HG03095 (cell line): Measurements from ENCODE around the gene RASA2.
"Not testable (repeated sequence)": the region's sequence is repeated elsewhere in the genome, so short reads cannot be mapped to it uniquely, and the experiment has no call there.

Experiments used
- ATAC-seq: cut with Tn5 transposase; IDR thresholded peaks from one replicate; pipeline ENCODE4 v1.9.1; 2021; ENCODE audit warnings: moderate library complexity; ENCODE audit not compliant: unreplicated experiment

Gene RASA2

DNA sequence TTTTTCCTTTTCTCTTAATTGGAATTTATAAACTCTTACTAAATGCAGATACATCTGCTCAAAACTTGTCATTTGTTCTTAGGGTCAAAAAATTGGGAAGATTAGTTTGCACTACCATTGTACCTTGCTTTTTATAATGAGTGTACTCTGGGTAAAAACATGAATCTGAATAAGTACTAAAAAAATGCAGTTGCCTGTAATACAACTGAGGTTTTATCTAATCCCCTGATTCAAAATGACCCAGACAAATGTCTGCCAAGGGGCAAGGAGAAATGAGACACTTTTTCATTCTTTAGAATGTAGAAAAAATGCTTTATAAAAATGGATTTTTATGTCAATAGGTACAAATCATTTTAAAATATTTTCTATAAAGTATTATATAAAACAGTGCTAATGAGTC, 42.4 kb downstream of the RASA2 start:
- no peak for ATAC-seq

DNA sequence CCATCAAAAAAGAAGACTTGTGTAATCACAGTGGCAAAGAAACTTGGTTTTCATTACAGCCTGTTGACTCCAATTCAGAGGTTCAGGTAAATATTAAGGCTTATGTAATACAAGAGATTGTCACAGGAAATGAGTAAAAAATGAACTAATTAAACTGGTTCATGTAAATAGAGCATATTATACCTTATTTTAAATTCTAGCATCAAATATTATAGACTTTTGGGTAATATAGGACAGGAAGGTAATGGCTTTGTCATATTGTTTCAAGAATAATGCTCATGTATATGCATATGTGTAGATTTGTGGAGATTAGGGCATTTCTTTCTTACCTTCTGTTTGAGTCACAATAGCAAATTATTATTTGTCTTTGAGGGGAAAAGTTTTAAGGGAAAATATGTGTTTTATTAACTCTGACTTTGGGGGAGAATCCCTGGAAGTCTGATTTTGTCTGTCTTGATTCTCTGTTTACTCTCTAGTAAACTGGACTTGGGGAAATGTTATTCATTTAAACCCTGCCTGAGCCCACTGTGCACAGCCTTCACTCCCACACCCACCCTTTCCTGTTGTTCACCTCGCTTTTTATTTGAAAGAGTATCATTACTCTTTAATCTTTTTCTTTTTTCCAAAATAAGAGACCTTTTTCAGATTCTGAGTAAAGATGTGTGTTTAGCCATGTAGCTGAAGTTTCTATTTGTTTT, 43.0 kb downstream of the RASA2 start:
- ATAC-seq: no peak

DNA sequence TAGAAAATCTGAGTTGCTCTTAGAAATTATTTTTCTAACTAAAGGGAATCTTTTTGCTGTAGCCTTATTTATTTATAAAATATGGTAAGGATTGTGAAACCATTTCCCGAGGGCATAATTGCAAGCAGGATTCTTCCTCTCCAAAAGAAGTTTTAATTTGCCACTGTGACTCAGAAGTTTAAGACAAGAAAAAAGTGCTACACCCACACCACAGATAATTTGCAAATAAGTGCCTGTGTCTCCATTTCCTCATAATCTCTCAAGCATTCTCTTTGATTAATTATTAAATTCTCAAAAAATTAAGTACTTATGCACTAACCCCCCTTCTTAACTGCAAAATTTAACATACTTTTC, 43.6 kb downstream of the RASA2 start:
- ATAC-seq: no peak

- no peak for ATAC-seq
These were observed 45.8 kb downstream of the RASA2 start for GRCh38 chr3:141532609-141533008.

- not testable (repeated sequence) for ATAC-seq
These were observed 49.2 kb downstream of the RASA2 start for GRCh38 chr3:141536017-141536416.

DNA sequence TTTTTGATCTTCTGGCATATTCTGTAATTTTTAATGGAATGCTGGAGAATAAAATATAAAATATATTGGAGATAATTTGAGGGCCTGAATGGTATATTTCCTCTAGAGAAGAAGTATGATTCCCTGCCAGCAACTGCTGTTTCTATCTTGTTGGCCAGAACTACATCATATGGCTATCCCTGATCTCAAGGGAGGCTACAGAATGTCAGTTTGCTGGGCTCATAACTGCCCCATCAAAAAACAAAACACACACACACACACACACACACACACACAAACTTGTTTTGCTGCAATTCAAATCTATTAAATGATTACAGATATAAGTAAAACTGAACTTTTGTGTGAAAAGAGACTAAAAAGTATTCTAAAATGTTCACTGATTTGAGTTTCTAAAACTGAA, 51.0 kb downstream of the RASA2 start:
- no peak for ATAC-seq

GRCh38 chr3:141538568-141539240, 51.9 kb downstream of the RASA2 start:
- no peak for ATAC-seq

GRCh38 chr3:141539431-141540187, 52.8 kb downstream of the RASA2 start:
- ATAC-seq: no peak

GRCh38 chr3:141540531-141540930, 53.7 kb downstream of the RASA2 start:
- ATAC-seq: no peak

- no peak for ATAC-seq
These were observed 55.6 kb downstream of the RASA2 start for GRCh38 chr3:141542202-141542969.

GRCh38 chr3:141542989-141543388, 56.2 kb downstream of the RASA2 start:
- no peak for ATAC-seq

- no peak for ATAC-seq
These were observed 57.9 kb downstream of the RASA2 start for GRCh38 chr3:141544697-141545096.

DNA sequence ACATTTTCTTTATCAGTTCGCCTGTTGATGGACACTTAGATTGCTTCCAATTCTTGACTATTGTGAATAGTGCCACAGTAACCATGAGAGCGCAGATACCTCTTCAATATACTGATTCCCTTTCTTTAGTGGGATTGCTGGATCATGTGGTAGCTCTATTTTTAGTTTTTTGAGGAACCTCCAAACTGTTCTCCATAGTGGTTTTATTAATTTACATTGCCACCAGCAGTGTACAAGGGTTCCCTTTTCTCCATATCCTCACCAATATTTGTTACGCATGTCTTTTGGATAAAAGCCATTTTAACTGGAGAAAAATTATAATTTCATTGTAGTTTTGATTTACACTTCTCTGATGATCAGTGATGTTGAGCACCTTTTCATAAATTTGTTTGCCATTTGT, 59.3 kb downstream of the RASA2 start:
- no peak for ATAC-seq

- ATAC-seq: no peak
These were observed 59.8 kb downstream of the RASA2 start for GRCh38 chr3:141546586-141546985.

- no peak for ATAC-seq
These were observed 61.0 kb downstream of the RASA2 start for GRCh38 chr3:141547791-141548190.

GRCh38 chr3:141550926-141551665, 64.3 kb downstream of the RASA2 start:
- no peak for ATAC-seq

- ATAC-seq: no peak
These were observed 65.7 kb downstream of the RASA2 start for GRCh38 chr3:141552440-141552991.

DNA sequence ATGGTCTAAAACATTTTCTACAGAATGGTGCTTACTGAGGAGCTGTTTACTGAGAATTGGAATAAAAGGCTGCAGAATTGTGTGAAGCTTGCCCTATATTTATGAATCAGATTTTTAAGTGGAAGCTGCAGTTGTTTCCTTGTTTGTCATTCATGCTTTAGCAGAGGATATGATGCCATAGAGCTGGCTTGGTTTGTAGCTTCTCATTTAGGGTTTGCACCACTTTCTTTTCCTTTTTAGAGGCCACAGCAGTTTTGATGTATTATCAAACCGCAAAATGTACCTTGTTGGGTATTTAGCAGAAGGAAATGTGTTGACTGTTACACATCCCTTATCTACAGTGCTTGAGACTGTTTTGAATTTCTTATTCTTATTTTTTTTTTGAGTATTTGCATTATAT, 66.2 kb downstream of the RASA2 start:
- ATAC-seq: no peak

DNA sequence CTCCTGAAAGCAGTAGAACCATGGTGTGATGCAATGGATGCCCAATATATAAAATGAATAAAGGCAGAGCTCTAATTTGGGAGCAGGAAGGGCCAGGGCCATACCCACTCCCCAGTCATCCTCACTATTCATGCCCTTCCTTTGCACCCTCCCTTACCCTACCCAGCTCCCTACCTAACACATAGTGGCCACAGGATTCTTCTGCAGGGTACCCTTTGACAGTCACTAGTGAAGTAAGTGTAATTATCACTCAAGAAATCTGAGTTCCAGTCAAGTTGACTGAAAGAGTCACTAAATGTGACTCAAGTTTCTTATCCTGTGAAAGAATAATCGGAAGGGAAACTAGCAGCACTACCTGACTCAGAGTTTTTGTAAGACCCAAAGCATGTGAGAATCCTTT, 69.2 kb downstream of the RASA2 start:
- ATAC-seq: no peak

DNA sequence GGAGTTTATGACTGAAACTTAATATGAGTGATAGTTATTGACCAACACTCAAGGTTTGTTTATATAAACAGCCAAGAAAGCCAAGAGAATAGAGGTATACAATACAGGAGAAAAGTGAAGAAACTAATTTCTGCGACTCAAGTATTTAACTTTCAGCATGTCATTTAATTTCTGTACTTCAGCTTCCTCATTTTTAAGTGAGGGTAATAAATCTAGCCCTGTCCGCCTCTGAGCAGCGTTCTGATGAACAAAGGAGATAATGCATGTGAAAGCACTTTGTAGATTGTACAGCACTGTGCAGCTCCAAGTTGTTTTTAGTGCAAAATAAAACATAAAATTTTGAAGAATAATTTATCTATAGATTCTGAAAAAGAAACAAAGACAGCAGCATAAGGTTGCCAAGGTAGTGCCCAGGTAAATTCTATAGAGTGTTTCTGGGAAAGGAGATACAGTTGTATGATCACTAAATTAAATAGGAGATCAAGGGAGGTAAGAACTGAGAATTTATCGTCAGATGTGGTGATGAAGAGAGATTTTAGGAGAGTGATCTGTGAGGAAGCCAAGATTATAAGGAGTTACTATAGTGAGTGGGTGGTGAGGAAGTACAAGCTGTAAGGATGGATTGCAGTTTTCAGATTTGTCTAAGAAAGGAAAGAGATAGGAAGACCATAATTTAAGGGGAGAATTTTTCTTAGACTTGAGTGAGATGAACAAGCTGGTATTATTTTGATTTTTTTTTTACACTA, 71.3 kb downstream of the RASA2 start:
- ATAC-seq: no peak
